Astrocyte (in vitro differentiated cells and primary cell): ENCODE results near the gene CDH13. TPM values are rescaled to one million over a fixed set of nuclear protein-coding genes. Genes with fewer than 3 reads are reported as not detected.

Experiments
- DNase-seq: peaks from one replicate; pipeline ENCODE4 v3.0.0-alpha.2; 2010; ENCODE audit warnings: low read depth
- FAIRE-seq: peaks from 2 replicates; lab custom pipeline; 2011; peaks lifted over from hg19 to GRCh38; lab: Jason Lieb, UNC
- H2AFZ ChIP-seq: 2 replicates; pipeline ENCODE4 v1.6.0; 2012; ENCODE audit warnings: low read depth, low read length, inconsistent platforms
- H3K27ac ChIP-seq: 2 replicates; pipeline ENCODE4 v1.5.1; 2011; ENCODE audit warnings: low read depth, low read length, inconsistent platforms
- H3K27me3 ChIP-seq: 2 replicates; pipeline ENCODE4 v1.6.0; 2011; ENCODE audit warnings: low read length, inconsistent platforms; ENCODE audit not compliant: insufficient read depth
- H3K36me3 ChIP-seq: 2 replicates; pipeline ENCODE4 v1.5.1; 2011; ENCODE audit warnings: low read length, inconsistent platforms; ENCODE audit not compliant: insufficient read depth
- H3K4me1 ChIP-seq: 2 replicates; pipeline ENCODE4 v1.5.1; 2011; ENCODE audit warnings: low read length, inconsistent platforms; ENCODE audit not compliant: insufficient read depth
- H3K4me2 ChIP-seq: 2 replicates; pipeline ENCODE4 v1.6.0; 2012; ENCODE audit warnings: low read length, inconsistent platforms
- H3K4me3 ChIP-seq: 2 replicates; pipeline ENCODE4 v1.5.1; 2011; ENCODE audit warnings: low read depth, mild to moderate bottlenecking, low read length, inconsistent platforms; ENCODE audit not compliant: insufficient read depth
- H3K79me2 ChIP-seq: 2 replicates; pipeline ENCODE4 v1.6.0; 2012; ENCODE audit warnings: mild to moderate bottlenecking, low read length, inconsistent platforms; ENCODE audit not compliant: insufficient read depth
- H3K9ac ChIP-seq: 2 replicates; pipeline ENCODE4 v1.6.0; 2012; ENCODE audit warnings: mild to moderate bottlenecking, low read length, inconsistent platforms
- H3K9me3 ChIP-seq: 2 replicates; pipeline ENCODE4 v1.5.1; 2012; ENCODE audit warnings: low read depth, mild to moderate bottlenecking, low read length, inconsistent platforms; ENCODE audit not compliant: insufficient read depth
- H4K20me1 ChIP-seq: 2 replicates; pipeline ENCODE4 v1.6.0; 2012; ENCODE audit warnings: low read length, inconsistent platforms; ENCODE audit not compliant: insufficient read depth
- H3K27ac Mint-ChIP-seq: one replicate; pipeline ENCODE4 v1.8.0; 2021; ENCODE audit warnings: mild to moderate bottlenecking, mixed read lengths; ENCODE audit not compliant: unreplicated experiment
- H3K27me3 Mint-ChIP-seq: one replicate; pipeline ENCODE4 v1.8.0; 2021; ENCODE audit warnings: low read depth, mixed read lengths; ENCODE audit not compliant: unreplicated experiment
- H3K36me3 Mint-ChIP-seq: one replicate; pipeline ENCODE4 v1.8.0; 2021; ENCODE audit warnings: low read depth, mixed read lengths; ENCODE audit not compliant: unreplicated experiment
- H3K4me1 Mint-ChIP-seq: one replicate; pipeline ENCODE4 v1.8.0; 2021; ENCODE audit warnings: low read depth, mixed read lengths; ENCODE audit not compliant: unreplicated experiment
- H3K4me3 Mint-ChIP-seq: one replicate; pipeline ENCODE4 v1.8.0; 2021; ENCODE audit warnings: mild to moderate bottlenecking, moderate library complexity, mixed read lengths; ENCODE audit not compliant: unreplicated experiment
- H3K9me3 Mint-ChIP-seq: one replicate; pipeline ENCODE4 v1.8.0; 2021; ENCODE audit warnings: mild to moderate bottlenecking, mixed read lengths; ENCODE audit not compliant: unreplicated experiment
- CTCF ChIP-seq: IDR thresholded peaks from 2 replicates; pipeline ENCODE4 v1.5.1; 2011; ENCODE audit warnings: low read depth, mild to moderate bottlenecking, inconsistent platforms, low read length, moderate library complexity; ENCODE audit not compliant: insufficient read depth
- EZH2 ChIP-seq: IDR thresholded peaks from 2 replicates; pipeline ENCODE4 v1.6.1; 2012; ENCODE audit warnings: mild to moderate bottlenecking, low read length, inconsistent platforms; ENCODE audit not compliant: insufficient read depth
- total RNA-seq: library from RNA; stranded (reverse); gene quantifications from 2 replicates; pipeline ENCODE4 v1.2.1, GENCODE V29; 2021

CDH13 gene
- total RNA-seq, 1 donor from 2014 or later = 41.7 TPM

- no peak overlapping the region for H3K4me3 Mint-ChIP-seq
- no peak for DNase-seq
- no peak overlapping the region for H3K27ac Mint-ChIP-seq
- no peak for FAIRE-seq
- no peak overlapping the region for H2AFZ ChIP-seq
- no peaks in the 10 kb centered on the region for H3K36me3 ChIP-seq
- H3K4me1 ChIP-seq = peaks cover 3% of the 10 kb centered on the region
- H3K9me3 ChIP-seq = no peaks in the 10 kb centered on the region
- no peak overlapping the region for H3K4me2 ChIP-seq
- TF ChIP-seq EZH2 (no peak), CTCF (peak; percentile 14)
- H3K36me3 Mint-ChIP-seq = no peaks in the 10 kb centered on the region
- H3K4me3 ChIP-seq = no peak overlapping the region
- H3K27me3 ChIP-seq = peaks cover 14% of the 10 kb centered on the region
- no peaks in the 10 kb centered on the region for H3K4me1 Mint-ChIP-seq
- H3K79me2 ChIP-seq = peaks cover 3% of the 10 kb centered on the region
- H4K20me1 ChIP-seq = no peaks in the 10 kb centered on the region
- H3K9me3 Mint-ChIP-seq = peaks cover 3% of the 10 kb centered on the region
- no peak overlapping the region for H3K9ac ChIP-seq
- no peak overlapping the region for H3K27ac ChIP-seq
- peaks cover 52% of the 10 kb centered on the region for H3K27me3 Mint-ChIP-seq
These were observed 5.0 kb upstream of the CDH13 start for GRCh38 chr16:82621781-82622180.

- no peak overlapping the region for H3K27ac Mint-ChIP-seq
- Histone ChIP-seq H3K9ac (no peak overlapping the region), H3K36me3 (no peaks in the 10 kb centered on the region), H3K4me2 (no peak overlapping the region), H3K9me3 (no peaks in the 10 kb centered on the region), H3K27me3 (peaks cover 14% of the 10 kb centered on the region), H3K4me3 (no peak overlapping the region), H2AFZ (no peak overlapping the region), H3K4me1 (peaks cover 6% of the 10 kb centered on the region), H3K79me2 (peaks cover 17% of the 10 kb centered on the region), H4K20me1 (no peaks in the 10 kb centered on the region), H3K27ac (no peak overlapping the region)
- peaks cover 2% of the 10 kb centered on the region for H3K4me1 Mint-ChIP-seq
- FAIRE-seq (no peak), DNase-seq (no peak)
- H3K27me3 Mint-ChIP-seq = peaks cover 57% of the 10 kb centered on the region
- no peak overlapping the region for H3K4me3 Mint-ChIP-seq
- H3K36me3 Mint-ChIP-seq = no peaks in the 10 kb centered on the region
- H3K9me3 Mint-ChIP-seq = peaks cover 3% of the 10 kb centered on the region
- TF ChIP-seq CTCF = no peak
- no peak for TF ChIP-seq EZH2
These were observed 3.5 kb upstream of the CDH13 start for GRCh38 chr16:82623241-82623640.

GRCh38 chr16:82625066-82625968, 1.5 kb upstream of the CDH13 start:
- no peak for FAIRE-seq
- peaks cover 46% of the 10 kb centered on the region for H3K27me3 Mint-ChIP-seq
- H3K27me3 ChIP-seq = peaks cover 8% of the 10 kb centered on the region

More at GRCh38 chr16:82625066-82625968, 1.5 kb upstream of the CDH13 start:
- Histone ChIP-seq H3K4me1 (peaks cover 24% of the 10 kb centered on the region), H3K4me3 (no peak overlapping the region), H3K27ac (no peak overlapping the region), H3K36me3 (no peaks in the 10 kb centered on the region), H2AFZ (no peak overlapping the region), H3K4me2 (no peak overlapping the region), H3K9ac (no peak overlapping the region), H3K9me3 (no peaks in the 10 kb centered on the region), H4K20me1 (no peaks in the 10 kb centered on the region), H3K79me2 (peaks cover 24% of the 10 kb centered on the region)
- no peaks in the 10 kb centered on the region for H3K9me3 Mint-ChIP-seq
- TF ChIP-seq EZH2 (no peak), CTCF (no peak)
- no peaks in the 10 kb centered on the region for H3K36me3 Mint-ChIP-seq
- no peak for DNase-seq
- no peak overlapping the region for H3K4me3 Mint-ChIP-seq
- peaks cover 14% of the 10 kb centered on the region for H3K4me1 Mint-ChIP-seq
- no peak overlapping the region for H3K27ac Mint-ChIP-seq
